ENCODE measurements around the gene MGAT1.
A peak's percentile ranks its signal among the peaks of the same experiment; 100 is the strongest.

MGAT1 gene

GRCh38 chr5:180803181-180804128 is 849 bp upstream of the MGAT1 start:
- no peaks in the 10 kb centered on the region for H3K27me3 Mint-ChIP-seq
- peak overlapping the region; percentile 93 for H3K4me3 Mint-ChIP-seq
- peak overlapping the region; percentile 98 for H3K27ac Mint-ChIP-seq
- peak; percentile 86 for DNase-seq
- no peaks in the 10 kb centered on the region for H3K9me3 Mint-ChIP-seq
- H3K36me3 Mint-ChIP-seq (ENCODE audit: low read depth), result peaks cover 43% of the 10 kb centered on the region
- peaks cover 87% of the 10 kb centered on the region for H3K4me1 Mint-ChIP-seq
- ATAC-seq, result peak; percentile 71

DNA sequence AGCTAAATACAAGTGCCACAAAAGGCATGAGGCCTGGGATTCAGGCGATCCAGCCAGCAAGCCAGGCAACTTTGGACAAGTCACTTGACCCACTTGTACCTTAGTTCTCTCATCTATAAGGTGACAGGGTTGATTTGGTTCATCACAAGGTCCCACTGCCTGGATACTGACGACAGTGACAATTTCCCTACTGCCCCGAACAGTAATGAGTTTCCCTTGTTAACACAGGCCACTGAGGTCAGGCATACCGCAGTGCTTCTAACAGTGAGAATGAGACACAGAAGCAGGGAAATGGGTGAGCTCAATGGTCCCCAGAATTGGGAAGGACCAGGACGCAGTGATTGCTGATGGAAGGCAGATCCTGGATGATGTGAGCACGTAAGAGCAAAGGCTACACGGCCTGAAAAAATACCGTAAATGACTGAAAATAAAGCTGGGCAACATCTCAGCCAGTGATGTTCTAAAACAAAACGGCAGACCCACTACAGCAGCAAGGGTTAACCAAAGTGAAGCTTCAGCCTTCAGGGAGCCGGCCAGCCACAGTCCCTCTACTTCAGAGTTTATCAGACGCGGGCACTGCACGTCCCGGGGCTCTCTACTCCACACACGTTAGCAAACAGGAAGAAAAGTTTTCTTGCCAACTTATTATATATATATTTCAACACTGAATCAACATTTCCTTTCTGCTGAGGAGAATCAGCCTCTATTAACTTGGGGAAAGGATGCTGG is 846 bp downstream of the MGAT1 start:
- Mint-ChIP-seq H3K36me3 (ENCODE audit: low read depth) (peaks cover 45% of the 10 kb centered on the region), H3K9me3 (no peaks in the 10 kb centered on the region), H3K27me3 (no peaks in the 10 kb centered on the region), H3K27ac (peak overlapping the region; percentile 31), H3K4me1 (peaks cover 84% of the 10 kb centered on the region), H3K4me3 (peak overlapping the region; percentile 93)
- DNase-seq (no peak), ATAC-seq (no peak)

GRCh38 chr5:180799902-180800801 is 2.5 kb downstream of the MGAT1 start:
- H3K27ac Mint-ChIP-seq, result peak overlapping the region; percentile 69
- no peak for ATAC-seq

DNA sequence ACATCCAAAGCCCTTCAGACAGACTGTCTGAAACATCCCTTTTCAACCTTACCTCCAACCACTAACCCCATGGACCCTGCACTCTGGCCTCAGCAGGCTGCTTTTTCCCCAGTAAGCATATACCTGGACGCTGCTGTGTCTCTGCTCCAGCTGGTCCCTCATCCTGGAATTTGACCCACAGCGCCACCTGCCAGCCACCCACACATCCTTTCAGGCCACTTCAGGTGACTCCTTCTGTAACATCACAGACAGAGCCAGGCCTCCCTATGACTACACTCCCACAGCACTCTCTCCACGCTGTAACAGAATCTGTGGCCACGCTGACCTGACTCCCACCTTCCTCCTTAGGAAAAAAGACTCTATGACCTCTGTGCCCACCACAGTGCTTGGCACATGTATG is 3.4 kb downstream of the MGAT1 start:
- H3K4me1 Mint-ChIP-seq, result peaks cover 79% of the 10 kb centered on the region
- H3K4me3 Mint-ChIP-seq, result no peak overlapping the region
- H3K9me3 Mint-ChIP-seq, result no peaks in the 10 kb centered on the region
- H3K27me3 Mint-ChIP-seq, result no peaks in the 10 kb centered on the region
- DNase-seq, result no peak
- ATAC-seq, result no peak
- H3K27ac Mint-ChIP-seq, result peak overlapping the region; percentile 15
- peaks cover 51% of the 10 kb centered on the region for H3K36me3 Mint-ChIP-seq (ENCODE audit: low read depth)

More at GRCh38 chr5:180799902-180800801, 2.5 kb downstream of the MGAT1 start:
- DNase-seq, result no peak
- Mint-ChIP-seq H3K27me3 (no peaks in the 10 kb centered on the region), H3K4me3 (peak overlapping the region; percentile 93), H3K4me1 (peaks cover 84% of the 10 kb centered on the region), H3K36me3 (ENCODE audit: low read depth) (peaks cover 51% of the 10 kb centered on the region), H3K9me3 (no peaks in the 10 kb centered on the region)

DNA sequence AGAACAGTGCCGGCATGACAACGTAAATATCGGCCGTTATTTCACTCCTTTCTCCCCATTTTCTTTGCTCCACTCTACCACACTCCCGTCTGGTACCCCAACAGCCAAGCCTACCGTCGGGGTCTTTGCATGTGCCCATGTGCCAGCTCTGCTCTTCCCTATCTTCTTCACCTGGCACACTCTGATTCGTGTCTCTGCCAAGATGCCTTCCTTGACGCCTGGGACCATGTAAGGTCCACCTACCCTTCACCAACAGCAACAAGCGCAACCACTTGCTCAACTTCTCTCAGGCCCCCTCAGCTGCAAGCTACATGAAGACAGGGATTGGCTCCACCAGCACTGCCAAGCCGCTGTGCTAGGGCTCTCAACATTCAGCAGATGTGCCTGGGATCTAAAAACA is 4.4 kb downstream of the MGAT1 start:
- H3K27me3 Mint-ChIP-seq, result no peaks in the 10 kb centered on the region
- H3K36me3 Mint-ChIP-seq (ENCODE audit: low read depth), result peaks cover 55% of the 10 kb centered on the region
- ATAC-seq (no peak), DNase-seq (no peak)
- H3K4me3 Mint-ChIP-seq, result peak overlapping the region; percentile 10
- H3K4me1 Mint-ChIP-seq, result peaks cover 75% of the 10 kb centered on the region
- no peaks in the 10 kb centered on the region for H3K9me3 Mint-ChIP-seq
- peak overlapping the region; percentile 73 for H3K27ac Mint-ChIP-seq

- H3K27ac Mint-ChIP-seq, result peak overlapping the region; percentile 73
- H3K9me3 Mint-ChIP-seq, result no peaks in the 10 kb centered on the region
- H3K27me3 Mint-ChIP-seq, result no peaks in the 10 kb centered on the region
- H3K4me1 Mint-ChIP-seq, result peaks cover 78% of the 10 kb centered on the region
- peaks cover 55% of the 10 kb centered on the region for H3K36me3 Mint-ChIP-seq (ENCODE audit: low read depth)
- H3K4me3 Mint-ChIP-seq, result no peak overlapping the region
- ATAC-seq (no peak), DNase-seq (no peak)
Observed at GRCh38 chr5:180797256-180798192, 5.1 kb downstream of the MGAT1 start.

DNA sequence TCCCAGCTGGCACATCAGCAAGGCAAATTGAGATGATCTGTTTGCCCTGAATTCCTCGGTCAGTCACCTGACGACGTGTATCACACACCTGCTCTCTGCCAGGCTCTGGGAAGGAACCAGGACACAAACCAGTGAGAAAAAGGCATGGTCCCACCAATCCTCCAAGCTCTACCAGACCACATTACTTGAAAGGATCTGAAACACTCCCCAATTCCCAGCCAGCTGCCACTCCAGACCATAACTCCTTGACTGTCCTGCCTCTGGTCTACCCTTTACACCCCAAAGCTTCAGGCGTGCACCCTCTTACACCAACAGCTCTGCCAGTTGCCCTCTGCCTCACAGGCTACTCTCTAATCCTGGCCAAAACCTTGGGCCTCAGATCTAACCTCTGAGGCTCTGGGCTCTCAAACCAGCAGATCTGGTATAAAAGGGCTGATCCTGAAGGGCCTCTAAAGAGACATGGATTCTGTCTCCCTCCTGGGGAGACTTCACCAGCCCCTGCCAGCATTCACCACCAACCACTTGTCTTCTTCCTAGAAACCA is 6.8 kb downstream of the MGAT1 start:
- Mint-ChIP-seq H3K4me1 (peaks cover 66% of the 10 kb centered on the region), H3K27ac (peak overlapping the region; percentile 69), H3K9me3 (no peaks in the 10 kb centered on the region), H3K4me3 (no peak overlapping the region), H3K27me3 (no peaks in the 10 kb centered on the region), H3K36me3 (ENCODE audit: low read depth) (peaks cover 49% of the 10 kb centered on the region)
- no peak for ATAC-seq
- no peak for DNase-seq

GRCh38 chr5:180792965-180793287 is 9.7 kb downstream of the MGAT1 start:
- Mint-ChIP-seq H3K4me1 (peaks cover 40% of the 10 kb centered on the region), H3K36me3 (ENCODE audit: low read depth) (peaks cover 29% of the 10 kb centered on the region), H3K27ac (no peak overlapping the region), H3K4me3 (no peak overlapping the region), H3K27me3 (no peaks in the 10 kb centered on the region), H3K9me3 (no peaks in the 10 kb centered on the region)
- DNase-seq (no peak), ATAC-seq (no peak)

DNA sequence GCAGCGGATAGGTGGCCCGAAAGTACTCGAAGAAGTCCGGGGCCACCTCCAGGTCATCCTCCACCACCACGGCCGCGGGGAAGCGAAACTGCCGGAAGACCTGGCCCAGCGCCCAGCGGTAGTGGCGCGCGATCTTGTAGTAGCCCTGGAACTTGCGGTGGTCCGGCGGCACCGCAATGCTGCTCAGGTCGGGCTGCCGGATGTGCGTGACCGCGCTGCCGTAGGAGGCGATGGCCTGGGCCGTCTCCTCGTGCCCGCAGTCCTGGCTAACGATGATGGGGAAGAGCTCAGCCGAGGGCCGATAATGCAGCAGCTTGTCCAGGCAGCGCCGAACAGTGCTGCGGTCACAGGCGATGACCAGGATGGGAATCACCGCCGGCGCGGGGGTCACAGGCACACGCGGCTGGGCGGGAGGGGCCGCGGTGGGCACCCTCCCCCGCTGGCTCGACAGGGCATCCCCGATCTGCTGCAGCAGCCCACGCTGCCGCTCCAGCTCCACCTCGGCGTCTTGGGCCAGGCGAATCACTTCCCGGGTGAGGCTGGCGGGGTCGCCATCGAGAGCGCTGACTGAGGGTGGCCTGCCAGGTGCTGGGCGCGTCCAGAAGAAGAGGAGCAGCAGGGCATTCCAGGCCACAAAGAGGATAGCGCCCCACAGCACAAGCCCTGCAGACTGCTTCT is 10.2 kb downstream of the MGAT1 start:
- Mint-ChIP-seq H3K36me3 (ENCODE audit: low read depth) (peaks cover 29% of the 10 kb centered on the region), H3K4me3 (no peak overlapping the region), H3K4me1 (peaks cover 37% of the 10 kb centered on the region), H3K27me3 (no peaks in the 10 kb centered on the region), H3K9me3 (no peaks in the 10 kb centered on the region), H3K27ac (no peak overlapping the region)
- DNase-seq (no peak), ATAC-seq (no peak)

DNA sequence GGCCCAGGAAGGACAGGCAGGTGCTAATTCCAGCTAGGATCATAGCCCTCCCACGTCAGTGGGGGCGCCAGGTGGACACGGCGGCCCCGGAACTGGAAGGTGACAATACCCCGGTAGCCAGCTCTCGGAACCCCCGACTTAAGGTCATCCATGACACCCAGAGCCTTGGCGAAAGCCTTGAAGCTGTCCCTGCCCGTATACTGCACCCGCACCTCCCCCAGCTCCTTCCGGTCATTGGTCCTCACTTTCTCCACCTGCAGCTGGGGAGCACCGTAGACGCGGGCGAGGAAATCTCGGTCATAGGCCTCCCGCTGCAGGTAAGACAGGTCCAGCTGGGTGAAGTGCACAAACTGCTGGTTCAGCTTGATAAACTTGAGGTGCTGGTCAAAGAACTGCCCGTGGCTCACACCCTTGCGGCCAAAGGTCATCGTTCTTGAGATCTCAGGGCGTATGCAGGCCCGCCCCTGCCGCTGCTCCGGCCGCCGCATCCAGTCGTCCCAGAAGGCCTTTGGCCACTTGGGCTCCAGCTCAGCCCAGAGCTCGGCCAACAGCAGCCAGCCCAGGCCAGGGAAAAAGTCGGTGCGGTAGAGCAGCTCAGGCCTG is 10.9 kb downstream of the MGAT1 start:
- no peaks in the 10 kb centered on the region for H3K27me3 Mint-ChIP-seq
- no peak for DNase-seq
- H3K9me3 Mint-ChIP-seq, result no peaks in the 10 kb centered on the region
- no peak for ATAC-seq
- H3K27ac Mint-ChIP-seq, result no peak overlapping the region
- H3K4me3 Mint-ChIP-seq, result no peak overlapping the region
- peaks cover 33% of the 10 kb centered on the region for H3K4me1 Mint-ChIP-seq
- H3K36me3 Mint-ChIP-seq (ENCODE audit: low read depth), result peaks cover 25% of the 10 kb centered on the region

- Mint-ChIP-seq H3K9me3 (no peaks in the 10 kb centered on the region), H3K36me3 (ENCODE audit: low read depth) (peaks cover 17% of the 10 kb centered on the region), H3K27me3 (no peaks in the 10 kb centered on the region), H3K27ac (peak overlapping the region; percentile 23), H3K4me1 (peaks cover 25% of the 10 kb centered on the region), H3K4me3 (no peak overlapping the region)
- DNase-seq (no peak), ATAC-seq (no peak)
Observed at GRCh38 chr5:180790524-180790923, 12.1 kb downstream of the MGAT1 start.

- no peak for DNase-seq
- Mint-ChIP-seq H3K4me1 (peaks cover 23% of the 10 kb centered on the region), H3K27ac (peak overlapping the region; percentile 23), H3K4me3 (no peak overlapping the region), H3K27me3 (no peaks in the 10 kb centered on the region), H3K36me3 (ENCODE audit: low read depth) (peaks cover 15% of the 10 kb centered on the region), H3K9me3 (no peaks in the 10 kb centered on the region)
- ATAC-seq, result peak; percentile 68
Observed at GRCh38 chr5:180790020-180790419, 12.6 kb downstream of the MGAT1 start.
